ENCODE results near the gene FURIN.
"Not testable (repeated sequence)": the region's sequence is repeated elsewhere in the genome, so short reads cannot be mapped to it uniquely, and the experiment has no call there.

The FURIN gene
- long read RNA-seq, donor 1, full-length matches to known transcripts: 3 of 3 reads
- long read RNA-seq, donor 1, partial matches to known transcripts: 0 of 3 reads
- long read RNA-seq, donor 1, other reads (novel, unspliced or antisense): 0 of 3 reads
- long read RNA-seq, donor 2, full-length matches to known transcripts: 4 of 4 reads
- long read RNA-seq, donor 2, partial matches to known transcripts: 0 of 4 reads
- long read RNA-seq, donor 2, other reads (novel, unspliced or antisense): 0 of 4 reads
- long read RNA-seq, donor 3, full-length matches to known transcripts: 1 of 1 reads
- long read RNA-seq, donor 3, partial matches to known transcripts: 0 of 1 reads
- long read RNA-seq, donor 3, other reads (novel, unspliced or antisense): 0 of 1 reads
- long read RNA-seq, donor 4, full-length matches to known transcripts: 3 of 15 reads
- long read RNA-seq, donor 4, partial matches to known transcripts: 12 of 15 reads
- long read RNA-seq, donor 4, other reads (novel, unspliced or antisense): 0 of 15 reads
- long read RNA-seq, donor 5, full-length matches to known transcripts: 9 of 9 reads
- long read RNA-seq, donor 5, partial matches to known transcripts: 0 of 9 reads
- long read RNA-seq, donor 5, other reads (novel, unspliced or antisense): 0 of 9 reads
- long read RNA-seq, donor 6, full-length matches to known transcripts: 2 of 28 reads
- long read RNA-seq, donor 6, partial matches to known transcripts: 26 of 28 reads
- long read RNA-seq, donor 6, other reads (novel, unspliced or antisense): 0 of 28 reads
- long read RNA-seq, donor 7: 0 reads
- long read RNA-seq, donor 8, full-length matches to known transcripts: 6 of 32 reads
- long read RNA-seq, donor 8, partial matches to known transcripts: 26 of 32 reads
- long read RNA-seq, donor 8, other reads (novel, unspliced or antisense): 0 of 32 reads

DNA sequence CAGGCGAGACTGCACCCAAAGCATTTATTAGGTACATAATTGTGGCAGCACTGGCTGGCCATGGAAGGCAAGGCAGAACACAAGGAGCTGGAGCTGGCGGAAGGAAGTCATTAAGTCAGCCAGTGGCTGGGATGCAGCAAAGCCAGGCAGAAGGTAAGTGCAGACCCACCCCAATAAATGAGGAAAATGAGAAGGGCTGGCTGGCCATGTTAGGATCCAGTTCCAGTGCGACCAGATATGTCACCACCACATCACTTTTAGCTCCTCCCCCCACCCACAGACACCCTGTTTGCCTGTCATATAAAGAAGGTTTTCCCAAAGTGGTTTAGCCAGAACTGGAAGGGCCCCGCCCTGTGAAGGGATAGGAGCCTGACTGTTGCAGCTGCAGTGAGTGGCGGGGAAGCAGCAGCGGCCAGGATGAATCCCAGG lies at the start of gene FURIN:
TSS of gene FURIN (plus strand) at position 328 of the 429 bp plus-strand sequence. CDS start 7,153 bp downstream, outside the sequence.
- no peak for DNase-seq

DNA sequence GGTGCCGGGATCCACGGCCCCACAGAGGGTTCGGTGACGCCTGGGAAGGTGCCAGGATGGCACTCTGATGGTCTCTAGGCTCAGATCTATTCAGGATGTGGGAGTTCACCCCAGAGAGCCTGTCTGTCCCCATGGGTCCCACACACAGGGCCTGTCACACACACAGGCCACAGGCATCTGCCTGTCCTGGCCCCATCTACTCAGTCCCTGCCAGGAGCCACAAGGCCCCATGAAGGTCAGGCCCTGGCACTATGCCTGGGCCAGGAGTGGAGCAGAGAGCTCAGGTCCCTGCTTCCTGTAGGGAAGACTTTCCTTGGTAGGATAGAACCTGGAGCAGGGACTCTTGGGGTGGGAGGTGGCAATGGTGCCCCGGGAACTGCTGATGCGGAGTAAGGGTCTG lies 49.0 kb upstream of the FURIN start:
- DNase-seq: no peak

DNA sequence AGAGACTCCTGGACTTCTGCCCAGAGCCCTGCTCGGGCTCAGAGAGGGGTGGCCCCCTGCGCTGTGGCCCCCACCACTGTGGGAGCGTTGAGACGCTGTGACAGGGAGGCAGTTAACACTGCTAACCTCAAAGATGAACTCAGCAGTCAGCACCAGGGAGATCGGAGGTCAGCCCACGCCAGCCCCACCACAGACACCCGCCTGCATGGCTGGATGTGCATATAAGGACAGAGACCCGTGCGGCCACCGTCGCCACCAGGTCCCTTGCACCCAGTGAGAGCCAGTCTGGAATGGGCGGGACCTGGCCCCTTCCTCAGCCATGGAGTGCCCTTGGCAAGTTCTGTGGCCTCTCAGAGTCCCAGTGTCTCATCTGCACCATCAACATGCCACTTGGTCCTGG lies 48.5 kb upstream of the FURIN start:
- DNase-seq: no peak

DNA sequence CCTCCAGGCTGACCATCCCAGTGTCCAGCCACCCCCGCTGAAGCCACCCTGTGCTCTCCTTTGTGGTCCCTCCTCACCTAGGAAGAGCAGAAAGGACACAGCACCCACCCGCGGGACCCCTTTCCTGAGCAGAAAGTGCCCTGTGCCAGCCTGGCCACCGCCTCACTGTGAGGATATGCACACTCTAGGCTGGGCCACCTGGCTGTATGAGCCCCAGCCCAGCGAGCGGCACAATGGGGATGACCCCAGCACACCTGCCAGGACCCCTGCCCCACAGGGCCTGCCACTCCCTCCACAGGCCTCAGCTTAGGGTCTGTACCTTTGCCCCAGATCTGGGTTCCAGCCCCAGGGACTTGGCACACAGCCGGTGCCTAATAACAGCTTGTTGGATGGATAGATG lies 47.9 kb upstream of the FURIN start:
- DNase-seq: no peak

DNA sequence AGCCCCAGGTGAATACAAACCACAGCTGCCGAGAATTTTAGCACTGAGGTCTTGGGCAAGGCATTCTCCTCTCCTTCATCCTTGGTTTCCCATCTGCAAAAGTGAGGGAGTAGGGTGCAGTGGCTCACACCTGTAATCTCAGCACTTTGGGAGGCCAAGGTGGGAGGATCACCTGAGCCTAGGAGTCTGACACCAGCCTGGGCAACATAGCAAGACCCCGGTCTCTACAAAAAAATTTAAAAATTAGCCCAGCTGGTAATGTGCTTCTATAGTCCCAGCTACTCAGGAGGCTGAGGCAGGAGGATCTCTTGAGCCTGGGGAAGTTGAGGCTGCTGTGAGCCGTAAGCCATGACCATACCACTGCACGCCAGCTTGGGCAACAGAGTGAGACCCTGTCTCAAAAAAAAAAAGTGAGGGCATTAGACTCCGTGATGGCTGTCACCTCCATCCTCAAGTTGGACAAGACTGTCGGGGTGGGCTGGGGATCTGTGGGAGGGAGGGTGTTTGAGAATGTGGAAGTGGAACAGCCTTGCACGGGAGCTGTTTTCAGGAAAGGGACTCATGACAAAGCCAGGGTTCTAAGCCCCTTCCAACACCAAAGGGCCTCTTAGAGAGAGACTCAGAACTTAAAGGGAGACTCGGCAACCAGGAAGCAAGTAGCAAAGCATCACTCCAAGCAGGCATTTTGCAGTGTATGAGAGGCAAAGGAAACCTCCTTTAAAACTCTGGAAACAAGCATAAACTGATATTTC lies 46.0 kb upstream of the FURIN start:
- no peak for DNase-seq

DNA sequence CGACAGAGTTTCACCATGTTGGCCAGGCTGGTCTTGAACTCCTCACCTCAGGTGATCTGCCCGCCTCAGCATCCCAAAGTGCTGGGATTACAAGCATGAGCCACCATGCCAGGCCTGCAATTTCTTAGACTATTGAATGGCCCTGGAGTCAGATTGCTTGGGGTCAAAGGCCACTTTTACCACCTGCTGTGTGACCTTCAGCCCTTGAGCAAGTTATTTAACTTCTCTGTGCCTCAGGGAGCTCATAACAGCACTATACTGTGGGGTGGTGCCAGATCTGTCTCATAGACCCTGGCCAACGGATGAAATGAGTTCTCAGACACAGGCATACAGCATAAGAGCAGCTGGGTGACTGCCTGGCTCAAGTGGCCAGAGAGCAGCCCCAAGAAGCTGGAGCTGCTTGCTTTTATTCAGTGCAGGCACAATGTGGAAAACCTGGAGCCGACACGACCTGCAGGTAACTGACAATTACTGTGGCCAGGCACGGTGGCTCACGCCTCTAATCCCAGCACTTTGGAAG lies 44.9 kb upstream of the FURIN start:
- DNase-seq: no peak

DNA sequence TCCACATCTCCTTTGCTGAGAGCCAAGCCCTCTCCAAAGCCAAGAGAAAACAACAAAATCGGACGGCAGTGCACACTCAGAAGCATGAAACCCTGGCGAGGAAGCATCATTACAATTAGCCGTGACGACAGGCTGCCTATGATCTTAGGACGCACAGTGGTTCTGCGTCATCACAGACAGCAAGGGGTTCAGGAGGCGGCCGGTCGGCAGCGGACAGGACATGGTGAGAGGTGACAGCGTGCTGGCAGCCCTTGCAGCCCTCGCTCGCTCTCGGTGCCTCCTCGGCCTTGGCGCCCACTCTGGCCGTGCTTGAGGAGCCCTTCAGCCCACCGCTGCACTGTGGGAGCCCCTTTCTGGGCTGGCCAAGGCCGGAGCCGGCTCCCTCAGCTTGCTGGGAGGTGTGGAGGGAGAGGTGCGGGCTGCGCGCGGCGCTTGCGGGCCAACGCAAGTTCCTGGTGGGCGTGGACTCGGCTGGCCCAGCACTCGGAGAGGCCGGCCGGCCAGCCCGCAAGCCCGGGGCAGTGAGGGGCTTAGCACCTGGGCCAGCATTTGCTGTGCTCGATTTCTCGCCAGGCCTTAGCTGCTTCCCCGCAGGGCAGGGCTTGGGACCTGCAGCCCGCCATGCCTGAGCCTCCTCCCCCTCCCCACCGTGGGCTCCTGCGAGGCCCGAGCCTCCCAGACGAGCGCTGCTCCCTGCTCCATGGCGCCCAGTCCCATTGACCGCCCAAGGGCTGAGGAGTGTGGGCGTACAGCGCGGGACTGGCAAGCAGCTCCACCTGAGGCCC lies 43.1 kb upstream of the FURIN start:
- DNase-seq: not testable (repeated sequence)

DNA sequence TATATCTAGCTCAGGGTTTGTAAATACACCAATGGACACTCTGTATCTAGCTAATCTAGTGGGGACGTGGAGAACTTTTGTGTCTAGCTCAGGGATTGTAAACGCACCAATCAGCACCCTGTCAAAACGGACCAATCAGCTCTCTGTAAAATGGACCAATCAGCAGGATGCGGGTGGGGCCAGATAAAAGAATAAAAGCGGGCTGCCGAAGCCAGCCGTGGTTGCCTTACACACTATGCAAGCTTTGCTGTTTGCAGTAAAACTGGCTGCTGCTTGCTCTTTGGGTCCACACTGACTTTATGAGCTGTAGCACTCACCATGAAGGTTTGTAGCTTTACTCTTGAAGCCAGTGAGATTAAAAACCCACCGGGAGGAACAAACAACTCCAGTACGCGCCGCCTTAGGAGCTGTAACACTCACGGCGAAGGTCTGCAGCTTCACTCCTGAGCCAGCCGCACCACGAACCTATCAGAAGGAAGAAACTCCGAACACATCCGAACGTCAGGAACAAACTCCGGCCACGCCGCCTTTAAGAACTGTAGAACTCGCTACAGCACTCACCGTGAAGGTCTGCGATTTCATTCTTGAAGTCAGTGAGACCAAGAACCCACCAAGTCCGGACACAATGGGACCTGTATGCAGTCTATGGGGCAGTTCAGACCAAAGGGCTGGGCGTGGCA lies 42.0 kb upstream of the FURIN start:
- DNase-seq: not testable (repeated sequence)

DNA sequence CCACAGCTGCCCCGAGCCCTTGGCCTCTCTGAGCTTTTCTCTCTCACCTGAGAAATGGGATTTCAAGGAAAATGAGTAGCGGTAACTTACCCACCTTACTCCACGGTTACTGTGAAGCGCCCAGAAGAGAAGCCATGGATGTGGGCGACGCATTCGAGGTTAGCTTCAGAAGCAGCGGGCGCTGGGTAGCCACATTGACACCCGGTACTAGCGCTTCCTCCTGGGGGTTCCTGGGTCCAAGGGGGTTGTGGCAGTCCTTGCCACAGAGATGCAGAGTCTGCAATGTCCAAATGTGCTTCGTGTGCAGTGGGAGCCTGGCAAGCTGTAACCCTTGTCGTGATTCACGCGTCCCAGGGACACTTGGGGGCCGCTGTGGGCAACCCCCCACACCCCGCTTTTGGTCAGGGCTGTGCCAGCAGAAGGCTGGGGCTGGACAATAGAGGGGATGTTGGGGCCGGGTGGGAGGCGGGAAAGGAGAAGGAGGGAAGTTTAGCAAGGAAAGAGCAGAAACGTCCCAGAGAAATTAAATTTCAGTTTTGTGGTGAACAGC lies 41.4 kb upstream of the FURIN start:
- DNase-seq: no peak

DNA sequence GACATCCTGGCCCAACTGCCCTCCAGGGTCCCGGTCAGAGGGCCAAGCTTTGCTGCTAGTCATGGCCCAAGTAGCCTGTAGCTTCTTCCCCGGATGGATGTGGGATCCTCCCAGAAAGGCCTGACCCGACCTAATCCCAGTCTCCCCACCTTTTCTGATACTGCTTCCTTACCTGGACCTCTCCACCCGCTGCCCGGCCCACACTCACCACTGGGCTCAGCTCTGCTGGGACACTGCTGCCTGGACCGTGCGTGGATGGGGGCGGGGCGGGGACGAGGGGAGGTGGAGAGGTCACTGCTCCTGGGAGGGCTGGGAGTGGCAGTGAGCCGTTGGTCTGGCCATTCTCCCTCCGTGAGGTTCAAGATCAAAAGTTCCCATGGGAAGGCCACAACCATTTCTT lies 40.3 kb upstream of the FURIN start:
- DNase-seq: no peak

DNA sequence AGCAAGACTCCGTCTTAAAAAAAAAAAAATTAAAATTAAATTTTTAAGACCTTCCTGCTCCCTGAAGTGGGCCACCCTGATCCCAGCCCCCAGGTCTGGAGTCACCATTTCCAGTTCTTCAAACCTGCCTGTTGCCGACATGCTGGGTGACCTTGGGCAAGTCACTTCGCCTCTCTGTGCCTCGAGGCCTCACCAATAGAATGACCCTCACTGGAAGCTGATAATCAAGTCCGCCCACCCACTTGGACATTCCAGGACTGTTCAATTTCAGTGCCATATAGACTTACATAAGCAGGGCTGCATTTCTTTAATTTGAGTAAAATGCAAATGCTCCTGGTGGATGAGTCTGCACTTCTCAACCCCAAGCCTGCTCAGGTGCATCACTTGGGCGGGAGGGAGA lies 39.3 kb upstream of the FURIN start:
- DNase-seq: no peak

DNA sequence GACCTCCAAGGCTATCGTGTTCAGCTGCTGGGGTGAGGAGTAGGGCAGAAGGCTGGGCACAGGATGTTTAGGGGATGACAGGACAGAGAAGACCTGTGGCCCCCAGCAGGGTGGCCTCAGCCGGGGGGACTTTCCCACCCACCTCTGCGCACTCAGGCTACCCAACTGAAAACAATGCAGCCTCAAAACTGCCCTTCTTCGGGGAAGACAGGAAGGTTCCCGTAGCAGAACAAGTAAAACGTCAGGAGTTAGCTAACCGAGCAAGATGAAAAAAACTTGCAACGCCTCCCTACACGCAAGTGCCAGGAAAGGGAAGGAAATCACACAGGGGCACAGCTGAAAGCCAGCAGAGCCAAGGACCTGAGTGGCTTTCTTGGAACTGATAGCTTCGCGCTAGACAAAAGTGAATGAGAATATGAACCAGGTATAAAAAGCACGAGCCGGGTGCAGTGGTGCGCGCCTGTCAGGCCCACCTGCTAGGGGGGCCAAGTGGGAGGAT lies 38.4 kb upstream of the FURIN start:
- DNase-seq: peak; percentile 30

DNA sequence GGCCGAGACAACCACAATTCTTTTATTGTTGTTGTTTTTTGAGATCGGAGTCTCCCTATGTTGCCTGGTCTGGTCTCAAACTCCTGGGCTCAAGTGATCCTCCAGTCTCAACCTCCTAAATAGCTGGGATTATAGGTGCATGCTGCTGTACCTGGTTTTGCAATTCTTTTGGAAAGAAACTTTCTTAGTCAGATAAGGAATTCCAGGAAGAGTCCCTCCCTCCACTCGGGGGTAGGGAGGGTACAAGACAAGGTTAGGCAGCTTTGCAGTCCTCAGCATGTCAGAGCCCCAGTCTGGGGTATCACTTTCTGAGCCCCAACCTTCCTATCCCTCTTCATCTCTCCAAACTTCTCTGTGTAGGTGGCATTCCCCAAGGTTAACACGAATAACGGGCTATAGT lies 33.8 kb upstream of the FURIN start:
- DNase-seq: no peak

DNA sequence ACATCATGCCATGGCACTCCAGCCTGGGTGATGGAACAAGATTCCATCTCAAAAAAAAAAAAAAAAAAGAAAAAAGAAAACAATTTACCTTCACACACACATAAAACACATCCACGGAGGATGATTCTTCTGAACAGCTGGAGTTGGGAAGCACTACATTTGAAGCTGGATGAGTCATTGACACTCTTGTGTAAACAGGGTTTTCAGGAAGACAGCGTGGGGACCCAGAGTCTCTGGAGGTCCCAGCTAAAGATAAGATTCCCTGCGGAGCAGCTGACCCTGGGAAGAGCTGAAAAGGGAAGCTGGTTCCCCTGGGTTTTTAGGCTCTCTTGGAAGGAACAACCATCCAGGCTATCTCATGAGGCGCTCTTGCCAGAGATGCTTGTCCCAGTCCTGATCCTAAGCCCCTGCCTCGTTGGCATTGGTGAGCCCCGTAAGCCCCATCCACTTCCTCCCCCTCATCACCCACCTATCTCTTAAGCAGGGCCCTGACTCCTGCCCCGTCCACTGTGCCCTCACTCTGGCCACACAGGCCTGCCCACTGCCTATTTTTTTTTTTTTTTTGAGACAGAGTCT lies 32.0 kb upstream of the FURIN start:
- no peak for DNase-seq

DNA sequence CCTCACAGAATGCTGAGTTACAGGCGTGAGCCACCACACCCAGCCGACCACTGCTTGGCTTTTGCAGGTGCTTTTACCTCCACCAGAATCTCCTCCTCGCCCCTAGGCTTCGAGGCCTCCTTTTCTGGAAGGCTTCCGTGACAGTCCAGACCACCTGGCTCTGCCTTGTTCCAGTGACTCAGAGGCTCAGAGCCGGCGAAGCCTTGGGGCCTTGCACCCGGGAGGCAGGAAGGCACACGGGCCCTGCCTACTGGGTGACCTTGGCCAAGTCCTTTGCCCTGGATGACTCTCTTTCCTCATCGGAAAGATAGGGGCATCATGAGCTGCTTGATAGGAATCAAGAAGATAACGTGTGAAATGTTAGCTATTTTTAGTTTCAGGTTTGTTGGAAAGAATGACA lies 31.3 kb upstream of the FURIN start:
- no peak for DNase-seq

DNA sequence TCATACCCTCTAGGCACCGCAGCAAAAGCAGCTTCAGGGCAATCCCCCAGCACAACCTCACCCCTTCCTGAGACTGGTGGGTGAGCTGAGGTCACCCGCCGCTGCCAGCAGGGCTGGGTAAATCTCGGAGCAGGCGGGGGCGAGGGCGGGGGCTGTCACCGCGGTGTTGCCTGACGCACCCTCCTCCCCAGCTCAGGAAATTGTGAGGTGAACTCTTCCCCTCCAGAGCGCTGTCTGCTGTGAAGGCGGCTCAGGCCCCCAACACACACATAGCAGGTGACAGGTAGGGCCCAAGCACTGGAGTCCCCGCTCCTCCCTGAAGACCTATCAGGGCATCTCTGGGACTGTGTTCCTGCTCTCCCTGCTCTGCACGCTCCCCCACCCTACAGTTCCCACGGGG lies 30.2 kb upstream of the FURIN start:
- no peak for DNase-seq

DNA sequence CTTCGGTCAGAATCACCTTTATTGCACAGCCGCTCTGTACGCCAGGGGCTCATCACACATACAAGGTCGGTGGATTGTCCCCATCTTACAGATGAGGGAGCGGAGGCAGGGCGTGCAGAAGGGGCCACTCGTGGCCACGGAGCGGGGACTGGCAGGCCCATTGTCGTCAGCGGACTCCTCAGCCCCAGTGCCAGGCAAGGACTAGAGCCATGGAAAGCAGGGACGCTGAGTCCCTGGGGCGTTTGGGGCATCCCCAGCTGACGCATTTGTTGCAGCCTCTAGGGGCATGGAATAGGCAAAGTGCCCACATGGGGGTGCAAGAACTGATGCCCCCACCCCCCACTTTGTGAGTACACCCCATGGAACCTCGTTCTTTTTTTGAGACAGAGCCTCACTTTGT lies 29.8 kb upstream of the FURIN start:
- no peak for DNase-seq

DNA sequence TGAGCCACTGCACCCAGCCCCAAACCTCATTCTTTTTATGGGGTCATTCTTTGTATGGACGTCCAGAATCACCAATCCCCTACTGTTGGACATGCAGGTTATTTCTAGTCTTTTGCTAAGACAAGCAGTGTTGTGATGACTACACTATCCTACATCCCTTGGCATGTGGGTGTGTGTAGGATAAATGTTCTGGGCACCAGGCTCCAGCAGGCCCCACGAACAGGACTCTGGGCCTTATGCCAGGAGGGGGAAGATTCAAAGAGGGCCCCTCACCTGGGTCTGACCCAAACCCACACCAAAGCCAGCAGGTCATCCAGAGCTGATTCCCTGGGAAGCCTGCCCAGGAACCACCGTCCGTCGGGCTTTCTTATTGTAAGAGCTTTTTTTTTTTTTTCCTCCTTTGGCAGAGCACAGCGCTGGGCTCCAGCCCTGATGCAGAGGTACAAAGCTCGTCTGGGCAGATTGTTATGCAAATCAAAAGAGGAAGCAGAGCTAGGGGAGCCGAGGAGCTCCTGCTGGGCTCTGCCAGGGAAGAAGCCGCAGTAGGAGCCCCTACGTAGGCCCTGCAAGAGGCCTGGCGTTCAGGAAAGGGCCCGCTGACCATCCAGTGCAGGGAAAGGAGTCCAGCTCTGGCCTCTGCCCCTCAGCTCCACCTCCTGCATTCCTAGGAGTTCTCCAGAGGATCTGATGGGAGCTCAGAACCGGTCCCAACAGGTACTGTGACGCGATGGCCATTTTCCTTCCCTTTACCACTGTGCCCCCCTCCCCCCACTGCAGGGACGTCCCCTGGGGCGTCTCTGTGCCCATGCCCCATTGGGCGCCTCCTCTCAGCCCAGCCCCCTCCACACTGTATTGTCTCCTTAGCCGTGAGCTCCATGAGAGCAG lies 29.0 kb upstream of the FURIN start:
- peak; percentile 43 for DNase-seq
